Trophoblast cell (in vitro differentiated cells and primary cell): ENCODE measurements around the gene DAZAP1.

ENCODE experiments used
- DNase-seq, 2 donors: peaks; one replicate each; pipeline ENCODE4 v3.0.0-alpha.2; 2016
- H2AFZ ChIP-seq: 2 replicates; pipeline ENCODE4 v1.6.1; 2013; ENCODE audit warnings: low read length, moderate library complexity, mild to moderate bottlenecking; ENCODE audit not compliant: insufficient read depth, poor library complexity
- H2AK5ac ChIP-seq: 2 replicates; pipeline ENCODE4 v1.6.1; 2013; ENCODE audit warnings: mild to moderate bottlenecking, low read length
- H2BK120ac ChIP-seq: 2 replicates; pipeline ENCODE4 v1.6.1; 2013; ENCODE audit warnings: low read length, mild to moderate bottlenecking, moderate library complexity; ENCODE audit not compliant: insufficient read depth, poor library complexity
- H2BK12ac ChIP-seq: 2 replicates; pipeline ENCODE4 v1.6.1; 2013; ENCODE audit warnings: mild to moderate bottlenecking, low read length, moderate library complexity
- H2BK5ac ChIP-seq: 2 replicates; pipeline ENCODE4 v1.6.1; 2013; ENCODE audit warnings: low read length, low read depth, moderate library complexity, mild to moderate bottlenecking; ENCODE audit not compliant: poor library complexity
- H3K14ac ChIP-seq: 2 replicates; pipeline ENCODE4 v1.6.1; 2013; ENCODE audit warnings: mild to moderate bottlenecking, low read length
- H3K18ac ChIP-seq: 2 replicates; pipeline ENCODE4 v1.6.1; 2013; ENCODE audit warnings: mild to moderate bottlenecking, low read length
- H3K23ac ChIP-seq: 2 replicates; pipeline ENCODE4 v1.6.1; 2013; ENCODE audit warnings: low read length
- H3K27ac ChIP-seq: 2 replicates; pipeline ENCODE4 v1.5.1; 2013; ENCODE audit warnings: low read depth, mild to moderate bottlenecking, inconsistent platforms, low read length, moderate library complexity
- H3K27me3 ChIP-seq: 2 replicates; pipeline ENCODE4 v1.6.1; 2013; ENCODE audit warnings: inconsistent platforms, mild to moderate bottlenecking, low read length, moderate library complexity; ENCODE audit not compliant: insufficient read depth
- H3K36me3 ChIP-seq, 2 experiments: 1 replicate in 1 of 2; 2 replicates in 1 of 2; pipeline ENCODE4 v1.6.1; 2013; ENCODE audit warnings: low read length in 2 of 2, mild to moderate bottlenecking in 2 of 2, moderate library complexity in 1 of 2; ENCODE audit not compliant: insufficient read depth in 2 of 2, control insufficient read depth in 1 of 2
- H3K4ac ChIP-seq: 2 replicates; pipeline ENCODE4 v1.6.1; 2013; ENCODE audit warnings: low read depth, mild to moderate bottlenecking, low read length, moderate library complexity
- H3K4me1 ChIP-seq, 2 experiments: 1 replicate in 1 of 2; 2 replicates in 1 of 2; pipeline ENCODE4 v1.6.1; 2013; ENCODE audit warnings: low read length in 2 of 2, mild to moderate bottlenecking in 2 of 2, moderate library complexity in 1 of 2; ENCODE audit not compliant: insufficient read depth in 2 of 2, control insufficient read depth in 1 of 2
- H3K4me2 ChIP-seq: 2 replicates; pipeline ENCODE4 v1.6.1; 2013; ENCODE audit warnings: inconsistent platforms, mild to moderate bottlenecking, low read length, moderate library complexity
- H3K4me3 ChIP-seq: 2 replicates; pipeline ENCODE4 v1.5.1; 2013; ENCODE audit warnings: mild to moderate bottlenecking, low read depth, low read length, inconsistent platforms
- H3K79me1 ChIP-seq: one replicate; pipeline ENCODE4 v1.6.1; 2013; ENCODE audit warnings: low read length
- H3K79me2 ChIP-seq: 2 replicates; pipeline ENCODE4 v1.6.1; 2013; ENCODE audit warnings: low read length, mild to moderate bottlenecking; ENCODE audit not compliant: control insufficient read depth, insufficient read depth, poor library complexity
- H3K9ac ChIP-seq: 2 replicates; pipeline ENCODE4 v1.6.1; 2013; ENCODE audit warnings: mild to moderate bottlenecking, low read length
- H3K9me3 ChIP-seq: 2 replicates; pipeline ENCODE4 v1.6.1; 2013; ENCODE audit warnings: low read depth, mild to moderate bottlenecking, control low read depth, inconsistent platforms, low read length; ENCODE audit not compliant: insufficient read depth
- H4K12ac ChIP-seq: 2 replicates; pipeline ENCODE4 v1.6.1; 2013; ENCODE audit warnings: low read depth, mild to moderate bottlenecking, low read length, moderate library complexity
- H4K8ac ChIP-seq: 2 replicates; pipeline ENCODE4 v1.6.1; 2013; ENCODE audit warnings: low read depth, mild to moderate bottlenecking, low read length, moderate library complexity
- H4K91ac ChIP-seq: one replicate; pipeline ENCODE4 v1.6.1; 2013; ENCODE audit warnings: low read depth, mild to moderate bottlenecking, low read length, moderate library complexity
- WGBS: extraction: QIAGEN DNeasy Blood & Tissue Kit; methylation state at CpG from one replicate; pipeline ENCODE4 v1.1.7; 2013; ENCODE audit warnings: missing lambda C conversion rate; ENCODE audit not compliant: insufficient read length, insufficient coverage; ENCODE audit errors: extremely low coverage; 5-methylcytosine and 5-hydroxymethylcytosine counted together

Gene DAZAP1

DNA sequence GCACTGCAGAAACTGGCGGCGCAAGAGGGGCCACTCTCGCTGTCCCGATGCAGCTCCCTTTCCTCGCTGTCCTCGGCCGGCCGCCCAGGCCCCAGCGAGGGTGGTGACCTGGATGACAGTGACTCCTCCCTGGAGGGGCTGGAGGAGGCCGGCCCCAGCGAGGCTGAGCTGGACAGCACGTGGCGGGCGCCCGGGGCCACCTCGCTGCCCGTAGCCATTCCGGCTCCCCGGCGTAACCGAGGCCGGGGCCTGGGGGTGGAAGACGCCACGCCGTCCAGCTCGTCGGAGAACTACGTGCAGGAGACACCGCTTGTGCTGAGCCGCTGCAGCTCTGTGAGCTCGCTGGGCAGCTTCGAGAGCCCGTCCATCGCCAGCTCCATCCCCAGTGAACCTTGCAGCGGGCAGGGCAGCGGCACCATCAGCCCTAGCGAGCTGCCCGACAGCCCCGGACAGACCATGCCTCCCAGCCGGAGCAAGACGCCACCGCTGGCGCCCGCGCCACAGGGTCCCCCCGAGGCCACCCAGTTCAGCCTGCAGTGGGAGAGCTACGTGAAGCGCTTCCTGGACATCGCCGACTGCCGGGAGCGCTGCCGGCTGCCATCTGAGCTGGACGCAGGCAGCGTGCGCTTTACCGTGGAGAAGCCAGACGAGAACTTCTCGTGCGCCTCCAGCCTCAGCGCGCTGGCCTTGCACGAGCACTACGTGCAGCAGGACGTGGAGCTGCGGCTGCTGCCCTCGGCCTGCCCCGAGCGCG lies 59.3 kb downstream of the DAZAP1 start:
- H2BK12ac ChIP-seq, result no peak overlapping the region
- no peak overlapping the region for H4K8ac ChIP-seq
- no peak overlapping the region for H3K14ac ChIP-seq
- DNase-seq, result no peak
- no peaks in the 10 kb centered on the region for H3K79me1 ChIP-seq
- peaks cover 5 to 19% of the 10 kb centered on the region in 2 experiments for H3K4me1 ChIP-seq
- H3K9me3 ChIP-seq, result peaks cover 30% of the 10 kb centered on the region
- H3K27me3 ChIP-seq, result peaks cover 68% of the 10 kb centered on the region
- H3K18ac ChIP-seq, result no peak overlapping the region
- WGBS, result no CpG with 5 or more reads among the region's 70 CpGs
- no peaks in the 10 kb centered on the region for H3K36me3 ChIP-seq
- H2AK5ac ChIP-seq, result no peak overlapping the region
- no peak overlapping the region for H3K27ac ChIP-seq
- H3K4me3 ChIP-seq, result no peak overlapping the region
- H3K9ac ChIP-seq, result no peak overlapping the region
- H3K4ac ChIP-seq, result no peak overlapping the region
- no peak overlapping the region for H2BK5ac ChIP-seq
- H3K23ac ChIP-seq, result no peak overlapping the region
- H2BK120ac ChIP-seq, result no peak overlapping the region
- no peak overlapping the region for H2AFZ ChIP-seq
- no peaks in the 10 kb centered on the region for H3K79me2 ChIP-seq
- no peak overlapping the region for H4K12ac ChIP-seq
- H3K4me2 ChIP-seq, result peak overlapping the region; percentile 25
- no peak overlapping the region for H4K91ac ChIP-seq

DNA sequence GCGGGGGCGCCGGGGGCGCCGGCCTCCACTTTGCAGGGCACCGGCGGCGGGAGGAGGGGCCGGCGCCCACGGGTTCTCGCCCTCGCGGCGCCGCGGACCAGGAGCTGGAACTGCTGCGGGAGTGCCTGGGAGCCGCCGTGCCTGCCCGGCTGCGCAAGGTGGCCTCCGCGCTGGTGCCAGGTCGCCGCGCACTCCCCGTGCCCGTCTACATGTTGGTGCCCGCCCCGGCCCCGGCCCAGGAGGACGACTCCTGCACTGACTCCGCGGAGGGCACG lies 59.8 kb downstream of the DAZAP1 start:
- Histone ChIP-seq H3K18ac (no peak overlapping the region), H2AK5ac (no peak overlapping the region), H3K14ac (no peak overlapping the region), H3K27ac (no peak overlapping the region), H3K4me1 (peaks cover 5 to 19% of the 10 kb centered on the region in 2 experiments), H3K23ac (no peak overlapping the region), H3K9me3 (peaks cover 30% of the 10 kb centered on the region), H3K4me3 (no peak overlapping the region), H2BK5ac (no peak overlapping the region), H2BK120ac (no peak overlapping the region), H3K79me1 (no peaks in the 10 kb centered on the region), H3K36me3 (no peaks in the 10 kb centered on the region), H3K4ac (no peak overlapping the region), H2BK12ac (no peak overlapping the region), H3K4me2 (no peak overlapping the region), H4K91ac (no peak overlapping the region), H3K9ac (no peak overlapping the region), H4K12ac (no peak overlapping the region), H3K27me3 (peaks cover 73% of the 10 kb centered on the region), H4K8ac (no peak overlapping the region), H3K79me2 (no peaks in the 10 kb centered on the region), H2AFZ (no peak overlapping the region)
- DNase-seq, result no peak
- no CpG with 5 or more reads among the region's 36 CpGs for WGBS

DNA sequence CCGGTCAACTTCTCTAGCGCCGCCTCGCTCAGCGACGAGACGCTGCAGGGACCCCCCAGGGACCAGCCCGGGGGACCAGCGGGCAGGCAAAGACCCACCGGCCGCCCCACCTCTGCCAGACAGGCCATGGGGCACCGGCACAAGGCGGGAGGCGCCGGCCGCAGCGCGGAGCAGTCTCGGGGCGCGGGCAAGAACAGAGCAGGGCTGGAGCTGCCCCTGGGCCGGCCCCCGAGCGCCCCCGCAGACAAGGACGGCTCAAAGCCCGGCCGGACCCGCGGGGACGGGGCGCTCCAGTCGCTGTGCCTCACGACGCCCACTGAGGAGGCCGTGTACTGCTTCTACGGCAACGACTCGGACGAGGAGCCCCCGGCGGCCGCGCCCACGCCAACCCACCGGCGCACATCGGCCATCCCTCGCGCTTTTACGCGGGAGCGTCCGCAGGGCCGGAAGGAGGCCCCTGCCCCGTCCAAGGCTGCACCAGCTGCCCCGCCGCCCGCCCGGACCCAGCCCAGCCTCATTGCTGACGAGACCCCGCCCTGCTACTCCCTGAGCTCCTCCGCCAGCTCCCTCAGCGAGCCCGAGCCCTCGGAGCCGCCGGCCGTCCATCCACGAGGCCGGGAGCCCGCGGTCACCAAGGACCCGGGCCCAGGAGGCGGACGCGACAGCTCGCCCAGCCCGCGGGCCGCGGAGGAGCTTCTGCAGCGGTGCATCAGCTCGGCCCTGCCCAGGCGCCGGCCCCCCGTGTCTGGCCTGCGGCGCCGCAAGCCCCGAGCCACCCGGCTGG lies 60.3 kb downstream of the DAZAP1 start:
- Histone ChIP-seq H3K79me1 (no peaks in the 10 kb centered on the region), H3K14ac (no peak overlapping the region), H2AK5ac (no peak overlapping the region), H3K4me2 (no peak overlapping the region), H3K27ac (no peak overlapping the region), H4K91ac (no peak overlapping the region), H4K12ac (no peak overlapping the region), H2BK5ac (no peak overlapping the region), H2AFZ (no peak overlapping the region), H3K27me3 (peaks cover 74% of the 10 kb centered on the region), H3K9me3 (peaks cover 30% of the 10 kb centered on the region), H3K18ac (no peak overlapping the region), H4K8ac (no peak overlapping the region), H3K79me2 (no peaks in the 10 kb centered on the region), H3K9ac (no peak overlapping the region), H2BK120ac (no peak overlapping the region), H3K4me3 (no peak overlapping the region), H3K4ac (no peak overlapping the region), H3K23ac (no peak overlapping the region), H2BK12ac (no peak overlapping the region), H3K4me1 (peaks cover 5 to 19% of the 10 kb centered on the region in 2 experiments), H3K36me3 (no peaks in the 10 kb centered on the region)
- no peak for DNase-seq
- WGBS, result no CpG with 5 or more reads among the region's 92 CpGs

DNA sequence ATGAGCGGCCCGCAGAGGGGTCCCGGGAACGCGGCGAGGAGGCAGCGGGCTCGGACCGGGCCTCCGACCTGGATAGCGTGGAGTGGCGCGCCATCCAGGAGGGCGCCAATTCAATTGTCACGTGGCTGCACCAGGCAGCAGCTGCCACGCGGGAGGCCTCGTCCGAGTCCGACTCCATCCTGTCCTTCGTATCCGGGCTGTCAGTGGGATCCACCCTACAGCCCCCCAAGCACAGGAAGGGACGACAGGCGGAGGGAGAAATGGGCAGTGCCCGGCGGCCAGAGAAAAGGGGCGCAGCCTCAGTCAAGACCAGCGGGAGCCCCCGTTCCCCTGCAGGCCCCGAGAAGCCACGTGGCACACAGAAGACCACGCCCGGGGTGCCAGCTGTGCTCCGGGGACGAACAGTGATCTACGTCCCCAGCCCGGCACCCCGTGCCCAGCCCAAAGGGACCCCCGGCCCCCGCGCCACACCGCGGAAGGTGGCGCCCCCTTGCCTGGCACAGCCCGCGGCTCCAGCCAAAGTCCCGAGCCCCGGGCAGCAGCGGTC lies 61.0 kb downstream of the DAZAP1 start:
- H3K27me3 ChIP-seq, result peaks cover 74% of the 10 kb centered on the region
- H3K4me1 ChIP-seq, result peaks cover 5 to 19% of the 10 kb centered on the region in 2 experiments
- H2BK120ac ChIP-seq, result no peak overlapping the region
- peaks cover 30% of the 10 kb centered on the region for H3K9me3 ChIP-seq
- no peak overlapping the region for H2BK5ac ChIP-seq
- no peak overlapping the region for H3K9ac ChIP-seq
- no peak overlapping the region for H3K27ac ChIP-seq
- no peak overlapping the region for H4K91ac ChIP-seq
- no peak overlapping the region for H3K4ac ChIP-seq
- no peak for DNase-seq
- no CpG with 5 or more reads among the region's 49 CpGs for WGBS
- no peak overlapping the region for H2AFZ ChIP-seq
- no peak overlapping the region for H3K14ac ChIP-seq
- no peak overlapping the region for H4K8ac ChIP-seq
- no peak overlapping the region for H2AK5ac ChIP-seq
- no peak overlapping the region for H4K12ac ChIP-seq
- H3K23ac ChIP-seq, result no peak overlapping the region
- no peak overlapping the region for H3K4me2 ChIP-seq
- no peaks in the 10 kb centered on the region for H3K79me2 ChIP-seq
- H3K79me1 ChIP-seq, result no peaks in the 10 kb centered on the region
- no peaks in the 10 kb centered on the region for H3K36me3 ChIP-seq
- H3K18ac ChIP-seq, result no peak overlapping the region
- no peak overlapping the region for H3K4me3 ChIP-seq
- no peak overlapping the region for H2BK12ac ChIP-seq
